Glomerular visceral epithelial cell (primary cell): ENCODE results near the gene CD2AP.
A peak's percentile ranks its signal among the peaks of the same experiment; 100 is the strongest.
"Not testable (repeated sequence)": the region's sequence is repeated elsewhere in the genome, so short reads cannot be mapped to it uniquely, and the experiment has no call there.

ENCODE experiments used
- DNase-seq: peaks from one replicate; pipeline ENCODE4 v3.0.0-alpha.2; 2016; ENCODE audit errors: extremely low spot score

CD2AP gene

GRCh38 chr6:47633141-47633540, 155.6 kb downstream of the CD2AP start:
- DNase-seq: peak; percentile 38

DNA sequence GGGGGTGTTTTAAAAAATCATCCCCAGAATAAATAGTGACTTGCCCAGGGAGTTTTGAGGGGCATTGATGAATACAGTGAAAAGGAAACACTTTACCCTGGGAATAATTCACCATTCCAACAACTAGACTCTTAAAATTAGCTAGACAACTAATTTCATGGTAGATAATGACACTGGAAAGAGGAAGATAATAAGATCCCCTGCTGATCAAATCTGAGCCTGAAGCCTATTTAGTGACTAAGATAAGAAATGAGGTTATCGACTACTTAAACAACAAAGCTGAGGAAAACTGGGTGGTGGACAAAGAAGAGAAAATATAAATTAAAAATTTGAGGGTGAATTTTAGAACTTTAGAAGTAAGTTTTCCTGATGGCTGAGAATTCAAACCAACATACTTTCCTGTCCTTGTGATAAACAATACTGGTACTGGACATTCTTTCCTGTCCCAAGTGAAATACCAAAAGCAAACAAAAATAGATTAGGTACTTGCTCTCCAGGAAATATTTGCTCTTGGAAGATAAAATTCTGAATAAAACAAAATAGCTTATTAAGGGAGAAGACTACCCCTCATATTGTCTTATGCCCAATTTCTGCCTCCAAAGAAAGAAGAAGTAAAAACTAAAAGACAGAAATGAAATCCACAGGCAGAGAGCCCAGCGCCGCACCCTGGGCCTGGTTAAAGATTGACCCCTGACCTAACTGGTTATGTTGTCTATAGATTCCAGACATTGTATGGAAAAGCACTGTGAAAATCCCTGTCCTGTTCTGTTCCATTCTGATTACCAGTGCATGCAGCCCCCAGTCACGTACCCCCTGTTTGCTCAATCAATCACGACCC, 156.8 kb downstream of the CD2AP start:
- no peak for DNase-seq

GRCh38 chr6:47646689-47647088, 169.1 kb downstream of the CD2AP start:
- DNase-seq: no peak

GRCh38 chr6:47647188-47647587, 169.6 kb downstream of the CD2AP start:
- no peak for DNase-seq

DNA sequence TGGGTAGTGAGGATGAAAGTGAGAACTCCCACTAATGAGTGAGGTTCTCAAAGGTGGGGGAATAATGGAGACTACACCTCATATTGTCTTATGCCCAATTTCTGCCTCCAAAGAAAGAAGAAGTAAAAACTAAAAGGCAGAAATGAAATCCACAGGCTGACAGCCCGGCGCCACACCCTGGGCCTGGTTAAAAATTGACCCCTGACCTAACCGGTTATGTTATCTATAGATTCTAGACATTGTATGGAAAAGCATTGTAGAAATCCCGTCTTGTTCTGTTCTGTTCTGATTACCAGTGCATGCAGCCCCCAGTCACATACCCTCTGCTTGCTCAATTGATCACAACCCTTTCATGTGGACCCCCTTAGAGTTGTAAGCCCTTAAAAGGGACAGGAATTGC, 170.0 kb downstream of the CD2AP start:
- not testable (repeated sequence) for DNase-seq

DNA sequence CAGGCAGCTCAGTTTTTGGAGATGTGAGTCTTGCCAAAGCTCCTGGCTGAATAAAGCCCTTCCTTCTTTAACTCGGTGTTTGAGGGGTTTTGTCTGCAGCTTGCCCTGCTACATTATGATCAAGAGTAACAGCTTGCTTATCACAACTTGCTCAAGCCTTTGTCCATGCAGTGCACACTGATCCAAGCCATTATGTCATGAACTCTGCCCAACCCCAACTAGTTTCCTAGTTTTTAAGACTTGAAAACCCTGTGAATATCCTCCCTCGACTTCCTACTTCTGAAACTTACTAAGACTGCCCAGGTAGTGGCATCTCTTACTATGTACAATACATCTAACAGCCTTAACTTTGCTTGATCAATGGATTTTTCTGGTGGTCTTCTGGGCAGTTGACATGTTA, 170.4 kb downstream of the CD2AP start:
- DNase-seq: no peak

DNA sequence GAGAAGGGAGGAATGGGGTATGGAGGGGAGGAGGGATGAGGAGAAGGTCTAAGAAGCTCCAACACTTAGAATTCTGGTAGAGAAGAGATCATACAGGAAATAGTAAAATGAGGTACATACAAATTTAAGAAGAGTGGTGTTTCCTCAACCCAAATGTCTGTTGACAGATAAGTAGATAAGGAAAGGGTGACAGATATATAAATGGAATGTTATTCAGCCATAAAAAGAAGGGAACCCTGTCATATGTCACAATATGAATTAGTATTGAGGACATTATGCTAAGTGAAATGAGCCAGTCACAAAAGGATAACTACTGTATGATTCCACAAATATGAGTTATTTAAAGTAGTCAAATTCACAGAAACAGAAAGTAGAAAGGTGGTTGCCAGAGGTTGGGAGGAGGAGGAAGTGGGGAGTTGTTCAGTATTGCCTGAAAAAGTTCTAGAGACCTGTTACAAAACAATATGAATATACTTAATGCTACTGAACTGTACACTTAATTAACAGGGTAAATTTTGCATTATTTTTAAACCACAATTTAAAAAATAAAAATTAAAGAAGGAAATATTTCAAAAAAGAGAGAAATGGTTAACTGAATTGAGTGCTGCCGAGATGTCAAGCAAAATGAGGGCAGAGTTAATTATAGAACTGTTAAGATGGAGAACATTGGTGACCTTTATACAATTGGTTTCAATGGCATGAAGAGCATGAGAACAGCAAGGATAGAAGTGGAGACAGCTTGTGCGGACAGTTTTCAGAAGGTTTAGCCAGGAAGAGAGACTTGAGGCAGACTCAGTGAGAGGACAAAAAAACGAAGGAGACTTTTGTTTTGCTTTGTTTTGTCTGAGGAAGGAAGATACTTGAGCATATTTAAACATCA, 173.2 kb downstream of the CD2AP start:
- DNase-seq: no peak

DNA sequence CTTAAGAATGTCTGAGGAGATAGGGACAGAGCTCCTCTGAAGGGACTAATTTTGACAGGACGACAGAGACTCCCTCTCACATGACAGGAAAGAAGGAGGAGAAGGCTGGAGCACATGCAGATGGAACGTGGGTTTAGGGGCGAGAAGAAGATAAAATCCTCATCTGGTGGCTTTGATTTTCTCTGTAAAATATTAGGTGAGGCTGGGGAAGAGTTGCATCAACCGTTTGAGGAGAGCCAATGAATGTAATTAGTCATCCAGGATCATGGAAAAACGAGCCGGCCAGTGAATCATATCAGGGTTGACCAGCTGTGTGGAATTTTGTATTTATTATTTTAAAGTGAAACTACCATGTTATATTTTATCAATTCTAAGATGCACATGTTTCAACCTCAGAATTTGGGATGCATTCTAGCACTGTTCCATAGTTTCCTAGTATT, 173.9 kb downstream of the CD2AP start:
- peak; percentile 67 for DNase-seq

GRCh38 chr6:47653706-47654105, 176.1 kb downstream of the CD2AP start:
- no peak for DNase-seq

GRCh38 chr6:47654255-47654654, 176.7 kb downstream of the CD2AP start:
- DNase-seq: no peak

DNA sequence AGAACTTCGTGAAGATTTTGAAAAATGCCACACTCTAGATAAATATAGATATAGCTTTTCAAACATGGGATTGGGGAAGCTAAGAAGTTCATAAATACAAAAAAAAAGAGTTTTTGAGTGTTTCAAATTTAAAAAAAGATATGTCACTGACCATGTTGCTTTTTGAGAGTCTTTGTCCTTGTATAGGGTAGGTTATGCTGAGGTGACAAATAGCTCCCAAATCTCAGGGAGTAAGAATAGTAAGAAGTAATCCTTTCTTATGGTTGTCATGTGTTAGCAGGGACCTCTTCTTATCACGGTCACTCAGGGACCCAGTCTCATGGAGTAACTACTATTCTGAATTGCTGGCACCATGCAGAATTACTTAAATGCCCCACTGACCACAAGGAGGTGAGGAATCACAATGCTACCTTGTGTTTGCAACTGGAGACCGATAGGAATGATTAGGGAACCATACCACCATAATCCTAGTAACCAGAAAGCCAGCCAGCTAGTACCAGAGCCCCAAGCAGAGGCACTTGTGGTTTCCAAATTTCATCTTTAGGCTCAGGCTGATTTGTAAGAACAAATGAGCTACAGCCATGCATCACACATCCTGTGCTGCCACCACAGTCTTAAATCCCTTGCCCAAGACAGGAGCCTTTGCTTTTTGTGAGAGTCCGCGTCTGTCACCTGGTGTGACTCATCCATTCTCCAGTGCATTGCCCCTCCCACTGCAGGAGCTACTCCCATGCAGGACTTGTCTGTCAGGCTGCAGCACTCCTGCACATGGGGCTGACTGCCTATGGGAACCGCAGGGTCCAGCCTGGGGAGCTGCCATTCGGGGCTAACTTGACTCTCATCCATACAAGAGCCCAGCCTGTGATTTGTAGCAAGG, 178.4 kb downstream of the CD2AP start:
- DNase-seq: peak; percentile 77

- no peak for DNase-seq
Observed at GRCh38 chr6:47661960-47662359, 184.4 kb downstream of the CD2AP start.

DNA sequence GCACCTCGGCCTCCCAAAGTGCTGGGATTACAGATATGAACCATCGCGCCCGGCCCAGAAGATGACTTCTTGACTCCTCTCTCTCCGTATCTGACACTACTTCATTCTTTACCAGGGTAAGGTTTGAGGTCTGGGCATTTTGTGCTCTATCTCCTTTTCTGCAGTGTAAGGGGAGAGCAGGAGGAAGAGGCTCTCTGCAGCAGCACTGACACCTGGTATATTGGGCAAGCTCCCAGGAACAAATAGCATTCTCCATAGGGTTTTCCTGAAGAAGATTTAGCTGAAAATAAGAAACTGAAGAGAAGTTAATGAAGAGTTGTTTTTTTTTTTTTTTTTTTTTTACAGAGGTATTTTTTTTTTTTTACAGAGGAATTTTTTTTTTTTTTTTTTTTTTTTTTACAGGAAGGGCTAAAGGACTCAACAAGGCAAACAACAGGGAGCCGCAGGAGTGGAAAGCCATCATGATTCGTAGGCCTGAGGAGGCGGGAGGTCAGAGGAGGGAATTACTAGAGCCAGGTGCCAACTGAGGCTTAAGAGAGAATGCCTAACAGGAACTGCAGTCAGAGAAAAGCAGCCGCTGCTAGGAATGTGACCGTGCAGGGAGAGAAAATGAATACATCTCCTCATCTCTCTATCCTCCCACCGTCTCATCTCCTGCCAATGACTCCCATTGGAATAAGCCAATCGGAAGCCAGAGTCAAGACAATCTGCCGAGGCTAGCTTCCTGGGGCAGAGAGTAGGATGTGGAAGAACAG, 186.1 kb downstream of the CD2AP start:
- peak; percentile 13 for DNase-seq

GRCh38 chr6:47665112-47665511, 187.5 kb downstream of the CD2AP start:
- DNase-seq: no peak

- peak; percentile 74 for DNase-seq
Observed at GRCh38 chr6:47669684-47670513, 192.3 kb downstream of the CD2AP start.

- no peak for DNase-seq
Observed at GRCh38 chr6:47670851-47671250, 193.3 kb downstream of the CD2AP start.

GRCh38 chr6:47671777-47672176, 194.2 kb downstream of the CD2AP start:
- DNase-seq: no peak

GRCh38 chr6:47672816-47673215, 195.2 kb downstream of the CD2AP start:
- DNase-seq: no peak

DNA sequence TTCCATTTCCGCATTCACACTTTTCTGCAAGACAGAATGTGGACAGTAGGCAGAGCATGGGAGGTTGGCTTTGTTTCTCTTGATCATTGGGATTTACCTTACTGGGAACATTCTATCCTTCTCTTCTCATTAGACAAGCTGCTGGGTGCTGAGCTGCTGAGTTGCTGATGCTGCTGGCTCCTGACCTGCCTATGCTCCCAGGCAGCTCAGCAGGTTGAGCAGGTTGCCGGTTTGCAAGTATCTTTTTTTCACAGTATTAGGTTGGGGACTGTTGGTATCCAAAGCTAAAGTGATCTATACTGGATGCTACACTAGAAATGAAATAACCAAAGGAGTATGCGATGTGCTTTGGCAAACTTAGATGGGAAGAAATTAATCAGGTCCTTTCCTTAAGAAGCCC, 197.1 kb downstream of the CD2AP start:
- DNase-seq: no peak
